ENCODE results near the gene MPZL3.
A peak's percentile ranks its signal among the peaks of the same experiment; 100 is the strongest.

MPZL3 gene

DNA sequence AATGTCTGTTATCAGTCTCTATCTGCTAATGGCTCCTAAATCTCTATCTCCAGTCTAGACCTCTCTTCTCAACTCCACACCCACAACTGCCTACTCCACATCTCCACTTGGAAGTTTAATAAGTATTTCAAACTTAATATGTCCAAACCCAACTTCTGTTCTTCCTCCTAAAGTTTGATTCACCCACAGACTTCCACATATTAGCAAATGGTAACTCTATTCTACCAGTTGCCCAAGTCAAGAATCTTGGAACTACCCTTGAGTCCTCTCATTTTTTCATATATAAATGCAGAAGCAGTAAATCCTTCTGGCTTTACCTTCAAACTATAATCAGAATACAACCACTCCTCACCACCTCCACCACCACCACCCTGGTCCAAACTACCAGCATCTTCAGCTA is 20.7 kb downstream of the MPZL3 start:
- DNase-seq: no peak

DNA sequence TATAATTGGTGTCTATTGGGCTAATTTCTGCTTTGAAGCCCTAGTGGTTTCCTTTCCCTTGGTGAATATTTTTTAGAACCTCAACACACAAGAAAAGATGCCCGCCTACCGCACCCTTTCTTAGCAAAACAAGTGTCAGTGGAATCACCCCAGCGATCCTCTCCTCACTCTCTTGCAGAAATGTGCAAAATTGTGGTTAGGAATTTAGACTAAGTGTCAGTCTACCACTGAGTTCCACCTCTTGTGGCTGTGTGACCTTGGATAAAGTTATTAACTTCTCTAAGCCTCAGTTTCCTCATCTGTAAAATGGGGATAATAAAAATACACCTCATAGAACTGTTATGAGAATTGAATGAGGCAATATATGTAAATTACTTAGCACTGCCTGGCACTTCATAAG is 22.1 kb downstream of the MPZL3 start:
- peak; percentile 84 for DNase-seq

DNA sequence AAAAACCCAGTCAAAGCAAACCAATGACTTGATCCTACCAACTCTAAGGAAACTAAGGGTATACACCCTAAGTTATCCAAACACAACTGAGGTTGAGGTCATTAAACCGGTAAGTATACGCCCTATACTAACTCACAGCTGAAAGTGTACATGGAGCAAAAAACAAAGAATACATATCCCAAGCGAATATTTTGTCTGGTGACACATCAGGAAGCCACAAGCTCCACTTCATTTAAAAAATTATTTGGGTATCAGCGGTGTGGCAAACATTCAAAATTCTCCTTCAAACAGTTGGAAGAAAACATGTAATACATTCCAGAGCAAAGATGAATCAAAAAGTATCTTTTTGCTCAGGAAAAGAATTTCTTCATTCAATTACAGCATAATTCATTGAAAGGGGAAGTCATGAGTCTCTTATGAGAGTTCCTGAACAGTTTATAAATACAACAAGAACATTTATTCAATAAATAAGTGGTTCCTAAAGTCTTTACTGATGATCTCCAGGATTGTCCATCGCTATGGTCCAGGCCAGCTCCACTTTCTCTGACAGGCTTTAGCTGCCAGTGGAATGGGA is 22.8 kb downstream of the MPZL3 start:
- no peak for DNase-seq

DNA sequence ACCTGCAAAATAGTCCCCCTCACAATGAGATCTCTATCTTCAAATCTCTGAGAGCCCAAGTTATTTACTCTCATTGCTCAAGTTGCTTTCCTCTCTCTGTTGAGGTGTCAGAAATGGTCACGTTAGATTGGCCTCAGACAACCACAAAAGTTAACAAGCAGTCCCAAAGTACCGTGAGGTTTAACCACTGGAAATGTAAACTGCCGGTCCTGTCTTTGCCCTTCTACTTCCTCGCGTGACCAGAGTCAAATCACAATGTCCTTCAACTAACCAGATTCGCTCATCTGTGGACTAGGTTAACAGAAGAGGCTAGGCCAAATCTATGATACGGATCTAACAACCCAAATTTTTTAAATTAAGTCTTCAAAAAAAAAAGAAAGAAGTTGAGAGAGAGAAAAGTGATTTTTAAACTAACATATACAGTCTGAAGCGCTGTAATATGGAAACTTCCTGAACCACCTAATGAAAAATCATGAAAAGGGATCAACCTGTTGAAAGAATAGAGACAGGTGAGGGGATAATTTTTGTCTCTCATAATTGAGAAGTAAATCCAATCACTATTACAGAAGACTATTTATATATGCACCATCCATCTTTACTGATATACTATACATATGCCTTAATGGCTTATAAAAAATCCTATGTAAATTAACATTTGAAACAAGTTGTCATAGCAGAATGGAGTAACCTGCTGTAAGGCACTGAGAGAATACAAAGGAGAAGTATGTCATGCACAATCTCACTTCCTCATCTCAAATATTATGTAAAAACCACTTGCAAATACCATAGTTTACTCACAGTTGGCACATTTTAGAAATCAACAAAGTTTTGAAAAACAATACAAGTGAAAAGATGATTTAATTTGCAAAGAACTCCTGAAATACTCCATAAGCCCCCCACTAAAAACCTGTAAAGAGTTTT is 24.0 kb downstream of the MPZL3 start:
- DNase-seq: peak; percentile 70

DNA sequence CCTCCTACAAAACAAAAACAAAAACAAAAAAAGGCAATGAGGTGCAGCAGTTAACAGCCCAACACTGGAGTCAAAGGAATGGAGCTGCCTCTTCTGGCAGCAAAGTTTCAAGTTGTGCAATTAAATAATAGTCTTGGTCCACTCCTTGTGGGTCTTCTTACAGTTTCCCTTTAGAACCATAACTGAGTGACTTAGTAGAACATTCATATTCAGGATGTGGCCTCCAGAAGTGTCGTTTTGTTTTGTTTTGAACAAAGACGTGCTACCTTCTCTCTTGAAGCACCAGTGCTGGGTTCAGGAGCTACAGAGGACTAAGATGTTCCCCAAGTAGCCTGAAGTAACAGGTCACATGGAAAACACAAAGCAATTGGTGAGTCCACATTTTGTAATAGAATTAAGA is 25.4 kb downstream of the MPZL3 start:
- peak; percentile 44 for DNase-seq

DNA sequence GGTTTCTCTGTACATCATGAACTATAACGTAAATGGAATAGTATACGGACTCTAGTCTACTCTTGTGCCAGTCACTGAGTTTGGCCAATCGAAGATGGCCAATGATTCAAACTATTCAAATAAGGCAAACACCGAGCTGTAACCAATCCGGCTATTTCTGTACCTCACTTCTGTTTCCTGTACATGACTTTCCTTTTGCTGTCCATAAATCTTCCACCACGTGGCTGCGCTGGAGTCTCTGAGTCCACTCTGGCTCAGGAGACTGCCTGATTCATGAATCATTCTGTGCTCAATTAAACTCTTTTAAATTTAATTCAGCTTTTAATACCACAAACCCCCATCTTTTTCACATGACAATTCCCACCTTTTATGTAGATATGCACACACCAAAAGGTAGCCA is 25.9 kb downstream of the MPZL3 start:
- no peak for DNase-seq

DNA sequence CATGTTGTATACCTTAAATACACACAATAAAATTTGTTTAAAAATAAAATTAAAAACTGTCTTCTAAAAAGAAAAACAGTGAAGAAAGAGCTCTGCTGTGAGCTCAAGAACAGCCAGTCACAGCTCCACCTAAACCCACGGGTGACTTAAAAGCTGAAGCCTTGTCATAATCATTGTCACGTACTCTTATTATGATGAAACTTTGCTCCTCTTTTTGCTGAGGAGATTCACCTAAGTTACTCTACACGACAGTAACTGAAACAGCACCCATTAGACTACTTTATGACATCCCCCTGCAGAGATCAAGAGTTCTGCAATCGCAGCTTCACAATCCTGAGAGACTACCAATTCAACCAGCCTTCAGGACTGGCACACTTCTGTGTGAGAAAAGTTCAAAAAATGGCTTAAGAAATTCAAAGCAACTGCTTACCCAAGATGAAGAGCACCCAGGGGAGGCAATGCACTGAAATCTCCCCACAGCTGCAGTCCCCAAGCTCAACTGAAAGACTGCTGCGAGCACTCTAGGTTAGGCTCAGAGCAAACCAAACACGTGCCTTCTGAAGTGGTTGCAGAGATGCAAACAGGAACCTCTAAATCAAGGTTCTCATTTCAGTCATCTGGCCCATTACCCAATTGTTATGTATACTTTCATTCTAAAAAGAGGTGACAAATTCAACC is 27.5 kb downstream of the MPZL3 start, which contains the start of gene JAML:
TSS of gene JAML (minus strand) at position 501 of the 678 bp plus-strand sequence. CDS start 10,145 bp downstream, outside the sequence.
- peak; percentile 83 for DNase-seq

DNA sequence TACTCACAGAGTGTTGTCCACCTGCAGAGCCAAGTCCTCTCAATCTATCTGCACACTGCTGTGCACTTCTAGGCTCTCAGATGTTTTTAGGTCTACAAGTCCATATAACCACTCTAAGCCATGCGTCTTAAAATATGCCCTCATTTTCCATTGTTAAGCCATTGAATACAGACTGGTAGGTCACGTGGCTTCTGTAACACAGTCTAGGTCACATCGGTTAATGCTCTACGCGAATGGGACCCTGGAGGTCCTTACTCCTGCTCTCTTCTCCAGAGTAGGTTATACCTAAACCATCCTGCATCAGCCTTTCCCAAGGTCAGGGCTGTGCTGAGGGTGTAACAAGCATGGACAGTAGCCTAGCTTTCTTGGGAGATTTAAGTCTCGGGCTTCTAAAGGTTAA is 28.2 kb downstream of the MPZL3 start:
- DNase-seq: peak; percentile 41

DNA sequence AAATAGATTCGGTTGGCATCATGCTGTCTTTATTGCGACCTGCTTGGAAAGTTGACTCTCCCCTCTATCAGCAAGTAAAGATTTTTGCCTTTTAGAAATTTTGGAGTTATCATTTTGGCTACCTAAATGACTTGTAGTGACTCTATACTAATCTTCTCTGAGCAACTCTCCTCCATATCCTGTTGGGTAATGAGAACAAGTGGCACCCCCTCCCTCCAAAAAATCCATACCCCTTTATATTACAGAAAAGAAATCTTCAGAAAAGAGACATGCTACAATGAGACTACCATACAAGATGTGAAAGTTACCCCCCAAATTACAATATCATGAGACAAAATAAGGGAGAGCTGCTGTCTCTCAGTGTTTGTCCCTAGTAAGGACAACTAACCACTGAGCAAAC is 28.6 kb downstream of the MPZL3 start:
- DNase-seq: no peak

DNA sequence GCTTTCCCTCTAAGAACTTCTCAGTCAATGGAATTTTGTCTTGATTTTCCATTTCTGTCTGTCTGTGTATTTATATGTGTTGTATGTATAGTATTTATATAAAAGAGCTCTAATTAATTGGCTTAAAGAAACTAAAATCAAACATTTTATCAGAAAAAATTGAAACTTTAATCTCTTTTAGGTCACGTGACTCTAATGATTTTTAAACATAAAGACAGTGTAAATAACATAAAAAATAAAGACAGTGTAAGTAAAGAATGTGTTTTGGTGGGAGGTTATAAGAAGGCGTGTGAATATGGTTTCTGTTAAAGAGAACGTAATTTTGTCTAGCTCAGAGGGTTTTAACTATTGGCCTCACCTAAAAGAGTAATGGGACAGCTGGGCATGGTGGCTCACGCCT is 29.7 kb downstream of the MPZL3 start:
- DNase-seq: no peak

DNA sequence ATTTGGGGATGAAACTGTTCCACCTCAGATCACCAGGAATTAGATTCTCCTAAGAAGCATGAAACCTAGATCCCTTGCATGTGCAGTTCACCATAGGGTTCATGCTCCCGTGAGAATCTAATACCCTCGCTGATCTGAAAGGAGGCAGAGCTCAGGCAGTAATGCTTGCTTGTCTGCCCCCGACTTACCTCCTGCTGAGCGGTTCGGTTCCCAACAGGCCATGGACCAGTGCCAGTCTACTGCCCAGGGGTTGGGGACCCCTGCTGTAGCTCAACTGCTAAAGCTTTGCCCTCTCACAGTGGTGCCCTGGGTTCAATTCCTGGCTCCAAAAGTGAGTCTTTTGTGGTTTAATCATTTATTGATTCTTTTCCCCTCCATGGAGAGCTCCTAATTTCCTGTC is 30.7 kb downstream of the MPZL3 start:
- no peak for DNase-seq

DNA sequence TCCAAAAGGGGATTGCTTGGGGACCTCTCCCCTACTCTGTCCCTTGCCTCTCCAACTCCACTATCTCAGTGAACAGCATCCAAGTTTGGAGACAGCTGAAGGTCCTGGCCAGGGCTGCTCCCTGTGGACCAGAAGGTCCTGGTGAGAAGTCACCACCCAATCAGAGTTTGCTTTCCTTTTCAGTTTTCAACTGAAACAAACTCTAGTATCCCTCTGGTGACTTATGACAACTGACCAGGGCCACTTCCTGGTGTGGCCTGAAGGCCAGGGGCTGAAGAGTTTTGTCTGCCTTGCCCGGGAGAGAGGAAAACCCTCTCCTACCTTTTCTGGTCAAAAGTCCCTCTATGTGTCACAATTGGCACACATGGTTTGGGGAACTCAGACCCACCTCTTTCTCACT is 32.4 kb downstream of the MPZL3 start:
- DNase-seq: no peak

DNA sequence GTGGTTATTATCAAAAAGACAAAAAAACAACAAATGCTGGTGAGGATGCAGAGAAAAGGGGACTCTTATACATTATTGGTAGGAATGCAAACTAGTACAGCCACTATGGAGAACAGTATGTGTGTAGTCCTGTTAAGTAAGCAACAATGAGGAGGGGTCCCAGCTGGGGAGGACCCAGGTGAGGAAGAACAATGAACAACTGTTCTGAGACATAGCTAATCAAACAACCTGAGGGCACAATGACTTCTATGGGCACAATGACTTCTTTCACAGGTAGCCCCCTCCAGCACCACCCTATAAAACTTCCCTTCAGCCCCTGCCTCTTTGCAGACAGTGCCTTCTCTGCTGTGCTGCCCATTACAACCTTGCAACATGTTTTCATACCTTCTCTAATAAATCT is 32.9 kb downstream of the MPZL3 start:
- DNase-seq: no peak

DNA sequence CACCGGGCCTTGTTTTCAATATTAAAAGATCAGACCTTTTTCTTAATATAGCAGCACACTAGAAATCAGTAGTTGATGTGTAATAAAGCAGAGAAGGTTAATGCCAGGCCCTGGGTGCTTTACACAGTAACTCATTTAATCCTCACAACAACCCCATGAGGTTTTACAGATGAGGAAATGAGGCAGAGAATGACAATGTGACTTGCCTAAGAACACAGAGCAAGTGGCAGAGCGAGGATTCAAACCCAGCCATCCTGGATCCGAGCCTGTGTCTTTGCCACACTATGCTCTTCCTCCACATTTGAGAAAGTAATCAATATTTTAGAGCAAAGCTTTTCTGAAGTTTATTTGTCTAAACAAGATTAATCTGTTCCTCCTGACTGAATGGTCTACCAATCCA is 34.6 kb downstream of the MPZL3 start:
- DNase-seq: peak; percentile 66

DNA sequence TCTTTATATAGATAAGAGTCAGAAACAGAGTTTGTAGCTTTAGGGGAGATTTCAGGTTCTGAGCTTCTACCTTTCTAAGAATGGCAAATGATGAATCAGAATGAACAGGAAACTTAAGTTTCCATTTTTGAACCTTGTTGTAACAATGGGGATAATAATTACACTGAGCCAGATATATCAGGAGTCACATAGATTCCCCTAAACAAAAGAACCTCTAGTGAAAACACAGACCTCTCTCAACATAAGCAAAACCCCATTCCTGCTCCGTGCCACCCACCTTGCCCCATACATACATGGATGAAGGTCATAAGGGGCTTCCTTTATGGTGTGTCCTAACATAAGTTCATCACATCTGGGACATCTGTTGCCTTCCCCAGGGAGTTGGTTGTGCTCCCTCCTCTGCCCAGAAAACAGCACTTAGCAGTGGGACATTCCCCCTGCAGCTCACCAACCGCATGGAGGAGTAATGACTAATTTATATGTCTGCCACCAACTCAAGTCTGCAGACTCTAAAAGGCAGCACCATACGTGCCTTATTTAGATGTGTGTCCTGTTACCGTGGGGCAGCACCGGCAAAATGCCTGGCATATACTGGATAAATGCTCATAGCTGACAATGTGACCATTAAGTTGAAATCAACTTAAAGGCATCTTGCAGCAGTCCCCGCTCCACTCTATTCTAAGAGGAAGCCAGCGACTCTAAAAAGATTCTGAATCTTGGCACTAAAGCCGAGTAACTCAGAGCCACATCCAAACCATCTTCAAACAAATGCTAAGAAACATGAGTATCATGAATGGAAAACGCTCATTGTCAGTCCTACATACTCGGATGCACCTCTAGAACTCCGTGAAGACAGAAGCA is 35.3 kb downstream of the MPZL3 start:
- peak; percentile 73 for DNase-seq

DNA sequence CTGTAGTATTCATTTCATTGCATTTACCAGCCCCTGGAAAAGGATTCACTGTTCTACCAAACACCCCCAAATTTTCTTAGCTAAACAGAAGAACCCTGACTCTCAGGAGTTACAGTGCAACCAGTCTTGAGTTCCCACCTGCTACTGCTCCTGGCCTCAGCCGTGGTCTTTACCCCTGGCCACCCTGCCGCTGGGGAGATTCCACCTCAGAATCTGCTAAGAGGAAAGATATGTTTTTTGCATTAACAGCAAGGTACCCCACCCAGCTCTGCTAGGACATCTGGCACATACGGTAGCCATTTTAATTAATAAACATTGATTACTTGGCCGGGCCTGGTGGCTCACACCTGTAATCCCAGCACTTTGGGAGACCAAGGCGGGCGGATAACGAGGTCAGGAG is 36.4 kb downstream of the MPZL3 start:
- DNase-seq: no peak

DNA sequence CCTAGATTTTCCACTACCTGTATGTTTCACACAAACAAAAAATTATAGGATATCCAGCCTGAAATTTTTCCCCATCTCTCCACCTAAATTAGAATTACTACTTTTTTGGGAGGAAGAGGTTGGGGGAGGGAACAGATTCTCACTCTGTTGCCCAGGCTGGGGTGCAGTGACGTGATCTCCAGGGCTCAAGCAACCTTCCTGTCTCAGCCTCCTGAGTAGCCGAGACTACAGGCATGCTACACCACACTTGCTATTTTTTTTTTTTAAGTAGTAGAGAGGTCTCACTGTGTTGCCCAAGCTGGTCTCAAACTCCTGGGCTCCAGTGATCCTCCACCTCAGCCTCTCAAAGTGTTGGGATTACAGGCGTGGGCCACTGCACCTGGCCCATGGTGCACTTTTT is 36.9 kb downstream of the MPZL3 start:
- no peak for DNase-seq

DNA sequence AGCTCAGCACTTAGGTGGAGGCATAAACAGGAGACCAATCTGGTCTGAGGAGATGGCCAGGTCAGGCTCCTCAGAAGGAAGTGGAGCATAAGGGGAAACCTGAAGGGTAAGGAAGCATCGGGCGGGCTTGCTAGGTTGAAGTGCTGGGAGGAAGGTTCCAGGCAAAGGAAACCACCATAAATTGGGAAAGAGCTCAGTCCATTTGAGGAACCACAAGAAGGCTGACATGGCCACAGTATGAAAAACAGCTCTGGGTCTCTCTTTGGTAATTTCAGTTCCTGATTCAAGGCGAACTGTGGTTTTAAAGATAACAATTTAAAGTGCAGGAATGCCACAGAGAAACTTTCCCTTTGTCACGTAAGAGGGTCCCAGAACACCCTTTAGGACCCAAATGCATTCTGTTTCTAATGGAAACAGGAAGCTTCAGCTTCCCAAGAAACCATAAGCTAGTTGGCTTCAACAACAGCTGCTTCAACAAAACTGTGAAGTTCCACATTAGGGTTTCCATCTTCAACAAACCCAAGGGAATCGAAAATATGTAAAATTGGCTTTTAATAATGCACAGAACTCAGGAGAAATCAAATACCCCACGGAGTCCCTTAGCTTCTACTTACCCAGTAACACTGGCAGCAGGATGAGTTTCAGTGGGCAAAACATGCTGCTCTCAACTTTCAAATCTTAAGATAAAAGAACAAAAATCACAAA is 37.8 kb downstream of the MPZL3 start:
- DNase-seq: no peak

DNA sequence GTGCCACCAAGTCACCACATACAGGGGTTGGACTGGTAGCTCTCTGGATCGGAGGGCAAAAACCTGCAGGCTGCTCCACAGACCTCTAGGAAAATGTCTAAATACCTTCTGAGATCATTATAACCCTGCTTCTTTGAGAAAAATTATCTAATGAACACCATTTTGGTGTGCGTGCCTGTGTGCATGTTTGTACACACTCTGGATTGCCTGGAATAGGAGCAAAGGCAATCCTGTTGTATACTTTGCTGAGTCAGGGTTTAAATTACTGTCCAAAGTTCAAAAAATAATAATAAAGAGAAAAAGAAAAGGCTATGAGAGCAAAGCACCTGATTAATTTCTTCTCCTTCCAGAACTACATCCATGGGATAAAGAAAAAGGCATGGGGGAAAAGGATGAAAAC is 38.4 kb downstream of the MPZL3 start:
- DNase-seq: no peak

DNA sequence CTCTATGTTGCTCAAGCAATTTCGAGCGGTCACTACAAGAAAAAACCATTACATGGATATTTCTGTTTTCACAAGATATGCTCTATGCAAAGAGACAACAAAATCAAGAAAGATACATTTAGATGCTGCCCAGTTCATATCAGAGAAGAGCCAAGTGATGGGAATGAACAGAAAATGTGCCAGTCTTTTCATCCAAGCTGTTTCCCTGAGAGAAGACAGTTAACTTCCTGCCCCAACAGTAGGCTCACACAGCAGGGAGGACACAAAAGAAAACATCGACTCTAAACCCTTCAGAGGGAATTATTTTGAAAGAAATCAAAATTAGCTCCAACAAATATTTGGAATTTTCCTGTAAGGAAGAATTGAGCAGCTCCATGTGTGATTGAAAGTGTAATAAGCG is 39.0 kb downstream of the MPZL3 start:
- no peak for DNase-seq

DNA sequence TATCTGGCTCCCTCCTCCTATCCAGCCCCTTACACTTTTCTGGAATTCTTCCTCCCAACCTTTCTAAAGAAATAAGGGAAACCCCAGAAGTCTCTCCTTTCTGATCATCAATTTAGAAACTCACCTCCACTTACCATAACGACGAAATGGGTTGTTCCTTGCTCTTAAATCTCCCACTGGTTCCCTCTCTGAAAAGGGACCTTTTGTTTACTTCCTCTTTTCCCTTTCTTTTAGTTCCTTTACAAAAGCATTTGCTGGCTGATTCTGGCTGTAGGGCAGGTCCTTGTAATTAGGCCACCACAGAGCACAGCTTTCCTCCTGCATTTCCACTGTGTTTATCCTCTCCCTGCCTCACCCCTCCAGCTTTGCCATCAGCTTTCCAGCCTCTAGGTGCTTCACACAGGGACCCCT is 39.4 kb downstream of the MPZL3 start:
- no peak for DNase-seq

DNA sequence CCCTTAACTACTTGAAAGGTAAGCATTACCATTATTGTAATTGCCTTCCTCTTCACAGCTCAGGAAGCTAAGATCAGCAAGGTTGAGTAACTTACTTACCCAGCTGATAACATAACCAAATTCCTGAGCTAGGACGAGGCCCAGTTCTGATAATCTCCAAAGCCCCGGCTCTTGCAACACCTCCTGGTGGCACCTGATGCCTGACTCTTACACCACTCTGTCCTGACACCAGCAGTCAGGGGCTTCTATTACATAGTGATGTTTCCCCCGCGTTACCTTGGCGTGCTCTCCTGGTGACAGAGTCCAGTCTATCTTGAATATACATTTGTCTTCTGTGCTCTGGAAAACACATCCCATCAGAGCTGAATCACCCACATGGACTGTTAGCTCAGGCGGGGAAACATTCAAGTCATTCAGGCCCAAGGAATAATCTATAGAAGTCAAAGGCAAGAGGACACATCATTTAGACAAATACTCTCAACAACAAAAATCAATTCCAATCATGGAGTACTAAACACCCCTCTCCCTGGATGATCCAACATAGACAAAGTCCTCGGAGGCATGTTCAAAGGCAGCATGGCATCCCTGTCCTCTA is 39.9 kb downstream of the MPZL3 start:
- DNase-seq: no peak

Measured in CD4-positive, alpha-beta T cell treated with Interleukin-4 for 4 hours (primary cell).